ENCODE measurements around the gene SSH2.

Gene SSH2

GRCh38 chr17:29820425-29820824 lies 109.6 kb downstream of the SSH2 start:
- peaks cover 4% of the 10 kb centered on the region; the same call in 1 of the 2 replicates for H3K79me2 ChIP-seq (ENCODE audit: insufficient read depth, low read length)
- H3K27ac ChIP-seq (ENCODE audit: low read depth, low read length) = no peak overlapping the region
- TF ChIP-seq CTCF (IDR thresholded peaks at IDR 0.05; ENCODE audit: insufficient read depth, low read length, poor library complexity, severe bottlenecking) (no peak), EZH2phosphoT487 (conservative IDR thresholded peaks at IDR 0.05; ENCODE audit: low read length) (no peak)
- H3K4me3 ChIP-seq (ENCODE audit: insufficient read depth, low read length, poor library complexity, severe bottlenecking) = no peak overlapping the region
- H3K4me2 ChIP-seq (ENCODE audit: low read depth, low read length, poor library complexity, severe bottlenecking) = no peak overlapping the region
- H3K9me3 ChIP-seq (ENCODE audit: insufficient read depth, low read length) = no peaks in the 10 kb centered on the region
- H4K20me1 ChIP-seq (ENCODE audit: low read depth, low read length) = no peaks in the 10 kb centered on the region
- no peaks in the 10 kb centered on the region for H3K36me3 ChIP-seq (ENCODE audit: low read length)
- H3K9ac ChIP-seq (ENCODE audit: low read length) = no peak overlapping the region
- no peaks in the 10 kb centered on the region for H3F3A ChIP-seq (ENCODE audit: insufficient read depth)
- no peak overlapping the region for H2AFZ ChIP-seq (ENCODE audit: low read depth, low read length, severe bottlenecking)
- H3K9me2 ChIP-seq (replicated peaks; ENCODE audit: insufficient read depth, low read length) = no peaks in the 10 kb centered on the region
- no peaks in the 10 kb centered on the region for H3K27me3 ChIP-seq (ENCODE audit: low read length)

GRCh38 chr17:29807520-29808361 lies 122.3 kb downstream of the SSH2 start:
- peak overlapping the region; percentile 84 for H3K27ac ChIP-seq (ENCODE audit: low read depth, low read length)
- peak overlapping the region; percentile 45 for H3K9ac ChIP-seq (ENCODE audit: low read length)
- H3K4me2 ChIP-seq (ENCODE audit: low read depth, low read length, poor library complexity, severe bottlenecking) = peak overlapping the region; percentile 76
- TF ChIP-seq CTCF (IDR thresholded peaks at IDR 0.05; ENCODE audit: insufficient read depth, low read length, poor library complexity, severe bottlenecking) (peak; percentile 59), EZH2phosphoT487 (conservative IDR thresholded peaks at IDR 0.05; ENCODE audit: low read length) (no peak)
- H3F3A ChIP-seq (ENCODE audit: insufficient read depth) = peaks cover 33% of the 10 kb centered on the region
- H3K36me3 ChIP-seq (ENCODE audit: low read length) = no peaks in the 10 kb centered on the region
- H3K9me3 ChIP-seq (ENCODE audit: insufficient read depth, low read length) = no peaks in the 10 kb centered on the region
- H3K27me3 ChIP-seq (ENCODE audit: low read length) = no peaks in the 10 kb centered on the region
- H3K4me3 ChIP-seq (ENCODE audit: insufficient read depth, low read length, poor library complexity, severe bottlenecking) = peak overlapping the region; percentile 35
- H2AFZ ChIP-seq (ENCODE audit: low read depth, low read length, severe bottlenecking) = peak overlapping the region; percentile 66
- no peaks in the 10 kb centered on the region for H4K20me1 ChIP-seq (ENCODE audit: low read depth, low read length)
- peaks cover 37% of the 10 kb centered on the region for H3K79me2 ChIP-seq (ENCODE audit: insufficient read depth, low read length)
- no peaks in the 10 kb centered on the region for H3K9me2 ChIP-seq (replicated peaks; ENCODE audit: insufficient read depth, low read length)

GRCh38 chr17:29802246-29802645 lies 127.8 kb downstream of the SSH2 start:
- Histone ChIP-seq H3K27ac (ENCODE audit: low read depth, low read length) (no peak overlapping the region), H3K9ac (ENCODE audit: low read length) (no peak overlapping the region), H2AFZ (ENCODE audit: low read depth, low read length, severe bottlenecking) (no peak overlapping the region), H3F3A (ENCODE audit: insufficient read depth) (no peaks in the 10 kb centered on the region; the same call in 1 of the 2 replicates), H3K9me3 (ENCODE audit: insufficient read depth, low read length) (no peaks in the 10 kb centered on the region), H3K36me3 (ENCODE audit: low read length) (no peaks in the 10 kb centered on the region), H3K9me2 (replicated peaks; ENCODE audit: insufficient read depth, low read length) (no peaks in the 10 kb centered on the region), H3K4me3 (ENCODE audit: insufficient read depth, low read length, poor library complexity, severe bottlenecking) (no peak overlapping the region), H4K20me1 (ENCODE audit: low read depth, low read length) (0 out of 2 replicates have a peak, but pooled peaks cover 3% of the 10 kb centered on the region), H3K27me3 (ENCODE audit: low read length) (no peaks in the 10 kb centered on the region), H3K4me2 (ENCODE audit: low read depth, low read length, poor library complexity, severe bottlenecking) (no peak overlapping the region), H3K79me2 (ENCODE audit: insufficient read depth, low read length) (peaks cover 45% of the 10 kb centered on the region)
- TF ChIP-seq EZH2phosphoT487 (conservative IDR thresholded peaks at IDR 0.05; ENCODE audit: low read length) (no peak), CTCF (IDR thresholded peaks at IDR 0.05; ENCODE audit: insufficient read depth, low read length, poor library complexity, severe bottlenecking) (no peak)

Data from SU-DHL-6 (cell line).